SK-N-MC (cell line): ENCODE results near the gene TNNI3K.

Experiments
- DNase-seq: peaks from one replicate; pipeline ENCODE4 v3.0.0-alpha.2; 2011; ENCODE audit warnings: low read depth, low spot score
- H3K27ac ChIP-seq: fragments of 200-600 bp; sonication (generic); 2 replicates; pipeline ENCODE4 v1.5.1; 2016; ENCODE audit warnings: mixed run types
- H3K36me3 ChIP-seq: fragments of 200-600 bp; sonication (generic); 2 replicates; pipeline ENCODE4 v1.6.1; 2017; ENCODE audit warnings: antibody characterized with exemption, low read length, mixed read lengths; ENCODE audit not compliant: insufficient read depth
- H3K4me3 ChIP-seq: fragments of 200-600 bp; sonication (generic); 2 replicates; pipeline ENCODE4 v1.5.1; 2016
- H3K9ac ChIP-seq: fragments of 200-600 bp; sonication (generic); 2 replicates; pipeline ENCODE4 v1.8.0; 2017; ENCODE audit warnings: mixed run types, mixed read lengths; ENCODE audit not compliant: insufficient read length
- H3K9me3 ChIP-seq: fragments of 200-600 bp; sonication (generic); 2 replicates; pipeline ENCODE4 v1.6.1; 2017; ENCODE audit warnings: low read depth, mild to moderate bottlenecking, antibody characterized with exemption, low read length, moderate library complexity, mixed read lengths
- EZH2 ChIP-seq: fragments of 200-600 bp; sonication (generic); IDR thresholded peaks from one replicate; pipeline ENCODE4 v1.6.1; 2017; ENCODE audit warnings: antibody characterized with exemption
- FOXP2 ChIP-seq: optimal IDR thresholded peaks from 2 replicates; pipeline ENCODE3; 2011; ENCODE audit warnings: mild to moderate bottlenecking, moderate library complexity; ENCODE audit not compliant: insufficient read depth; ENCODE audit errors: extremely low read length, control extremely low read depth
- POLR2AphosphoS5 ChIP-seq: IDR thresholded peaks from 2 replicates; pipeline ENCODE4 v1.6.1; 2012; ENCODE audit warnings: mild to moderate bottlenecking, low read depth, low read length, borderline replicate concordance

Gene TNNI3K

GRCh38 chr1:74392840-74393239 is 157.7 kb downstream of the TNNI3K start:
- H3K9ac ChIP-seq = no peak overlapping the region
- DNase-seq = no peak
- H3K9me3 ChIP-seq = no peaks in the 10 kb centered on the region
- TF ChIP-seq FOXP2 (no peak), POLR2AphosphoS5 (peak; percentile 41; the same call in 1 of the 2 replicates)
- H3K4me3 ChIP-seq = peak overlapping the region; percentile 61
- peak overlapping the region; percentile 79 for H3K27ac ChIP-seq
- H3K36me3 ChIP-seq = no peaks in the 10 kb centered on the region

GRCh38 chr1:74395571-74395970 is 160.4 kb downstream of the TNNI3K start:
- no peaks in the 10 kb centered on the region for H3K9me3 ChIP-seq
- DNase-seq = no peak
- no peak overlapping the region for H3K9ac ChIP-seq
- peak overlapping the region; percentile 46; the same call in 1 of the 2 replicates for H3K27ac ChIP-seq
- TF ChIP-seq POLR2AphosphoS5 (no peak), EZH2 (no peak), FOXP2 (no peak)
- no peak overlapping the region for H3K4me3 ChIP-seq
- no peaks in the 10 kb centered on the region for H3K36me3 ChIP-seq

GRCh38 chr1:74396462-74396861 is 161.3 kb downstream of the TNNI3K start:
- no peak for DNase-seq
- no peak overlapping the region for H3K4me3 ChIP-seq
- TF ChIP-seq POLR2AphosphoS5 = no peak
- TF ChIP-seq EZH2 = no peak
- no peak for TF ChIP-seq FOXP2
- no peaks in the 10 kb centered on the region for H3K9me3 ChIP-seq
- H3K27ac ChIP-seq = no peak overlapping the region
- H3K36me3 ChIP-seq = no peaks in the 10 kb centered on the region
- no peak overlapping the region for H3K9ac ChIP-seq

- H3K36me3 ChIP-seq = no peaks in the 10 kb centered on the region
- TF ChIP-seq FOXP2 = no peak
- no peak overlapping the region for H3K9ac ChIP-seq
- H3K27ac ChIP-seq = no peak overlapping the region
- no peaks in the 10 kb centered on the region for H3K9me3 ChIP-seq
- no peak overlapping the region for H3K4me3 ChIP-seq
- DNase-seq = no peak
These were observed 161.7 kb downstream of the TNNI3K start for GRCh38 chr1:74396933-74397332.

GRCh38 chr1:74399249-74399648 is 164.1 kb downstream of the TNNI3K start:
- no peaks in the 10 kb centered on the region for H3K9me3 ChIP-seq
- DNase-seq = no peak
- no peak overlapping the region for H3K27ac ChIP-seq
- no peaks in the 10 kb centered on the region for H3K36me3 ChIP-seq
- TF ChIP-seq FOXP2 (no peak), POLR2AphosphoS5 (no peak)
- H3K9ac ChIP-seq = no peak overlapping the region
- H3K4me3 ChIP-seq = no peak overlapping the region

GRCh38 chr1:74402873-74403272 is 167.7 kb downstream of the TNNI3K start:
- H3K4me3 ChIP-seq = no peak overlapping the region
- no peak for TF ChIP-seq FOXP2
- no peak for TF ChIP-seq POLR2AphosphoS5
- TF ChIP-seq EZH2 = no peak
- no peak overlapping the region for H3K9ac ChIP-seq
- no peaks in the 10 kb centered on the region for H3K36me3 ChIP-seq
- H3K9me3 ChIP-seq = no peaks in the 10 kb centered on the region
- no peak overlapping the region for H3K27ac ChIP-seq
- DNase-seq = no peak

GRCh38 chr1:74403606-74404005 is 168.4 kb downstream of the TNNI3K start:
- DNase-seq = no peak
- Histone ChIP-seq H3K36me3 (no peaks in the 10 kb centered on the region), H3K9ac (no peak overlapping the region), H3K9me3 (no peaks in the 10 kb centered on the region), H3K4me3 (no peak overlapping the region), H3K27ac (no peak overlapping the region)
- TF ChIP-seq FOXP2 (no peak), EZH2 (no peak), POLR2AphosphoS5 (no peak)

- no peak overlapping the region for H3K4me3 ChIP-seq
- no peak for DNase-seq
- no peaks in the 10 kb centered on the region for H3K9me3 ChIP-seq
- no peak overlapping the region for H3K27ac ChIP-seq
- TF ChIP-seq POLR2AphosphoS5 (no peak), EZH2 (no peak)
- H3K9ac ChIP-seq = no peak overlapping the region
- H3K36me3 ChIP-seq = no peaks in the 10 kb centered on the region
These were observed 171.6 kb downstream of the TNNI3K start for GRCh38 chr1:74406759-74407158.

- no peak for DNase-seq
- H3K9ac ChIP-seq = no peak overlapping the region
- no peaks in the 10 kb centered on the region for H3K36me3 ChIP-seq
- H3K27ac ChIP-seq = no peak overlapping the region
- H3K4me3 ChIP-seq = no peak overlapping the region
- no peaks in the 10 kb centered on the region for H3K9me3 ChIP-seq
- TF ChIP-seq POLR2AphosphoS5 (no peak), EZH2 (no peak), FOXP2 (no peak)
These were observed 172.7 kb downstream of the TNNI3K start for GRCh38 chr1:74407902-74408301.
